GM12878 (cell line): ENCODE measurements around the gene NPAS2. TPM values are rescaled to one million over a fixed set of nuclear protein-coding genes. Genes with fewer than 3 reads are reported as not detected.

Experiments used
- ATAC-seq: fragments of 200-7000 bp; cut with Tn5 transposase; 3 replicates; pipeline ENCODE4 v1.9.1; 2020; ENCODE audit warnings: mild to moderate bottlenecking, moderate library complexity
- BruUV-seq: library from RNA; stranded (reverse); fragments of 400-500 nt; replicated peaks from 2 replicates; lab custom pipeline; 2021; lab: Mats Ljungman, UMichigan
- CTCF ChIA-PET: fragments of 300-600 bp; sonication (Branson Sonifier 250); formaldehyde crosslinking; extraction: SDS; loops from one replicate; lab custom pipeline; 2021; ENCODE audit warnings: inconsistent platforms; lab: Yijun Ruan, JAX
- POLR2A ChIA-PET: fragments of 350-600 bp; formaldehyde crosslinking; extraction: SDS; loops from one replicate; lab custom pipeline; 2021; ENCODE audit warnings: inconsistent platforms; lab: Charles Lee
- RAD21 ChIA-PET: fragments of 300-600 bp; sonication (Branson Sonifier 250); formaldehyde crosslinking; loops from one replicate; lab custom pipeline; 2023; ENCODE audit warnings: antibody characterized with exemption; ENCODE audit not compliant: unreplicated experiment; lab: Charles Lee
- SMC1A ChIA-PET: fragments of 300-600 bp; sonication (Branson Sonifier 250); formaldehyde crosslinking; loops from one replicate; lab custom pipeline; 2023; ENCODE audit not compliant: unreplicated experiment, uncharacterized antibody; lab: Charles Lee
- DNase-seq: peaks from one replicate; pipeline ENCODE4 v3.0.0-alpha.2; 2011; ENCODE audit warnings: low read depth, low spot score
- FAIRE-seq: peaks from 3 replicates; lab custom pipeline; 2011; peaks lifted over from hg19 to GRCh38; lab: Jason Lieb, UNC
- H2AFZ ChIP-seq: 2 replicates; pipeline ENCODE4 v1.6.0; 2011; ENCODE audit warnings: low read depth, low read length, control low read depth; ENCODE audit not compliant: control insufficient read depth
- H3K27ac ChIP-seq: 2 replicates; pipeline ENCODE4 v1.5.1; 2011; ENCODE audit warnings: control low read depth; ENCODE audit not compliant: control insufficient read depth, insufficient read depth
- H3K27me3 ChIP-seq, 2 experiments: replicated peaks in 1 of 2; 2 replicates each; pipeline versions ENCODE4 v1.6.0 to v1.6.1; 2011; ENCODE audit warnings: low read length in 1 of 2; ENCODE audit not compliant: control insufficient read depth in 2 of 2, insufficient read depth in 2 of 2
- H3K36me3 ChIP-seq, 2 experiments: 2 replicates each; pipeline ENCODE4 v1.5.1; 2011; ENCODE audit warnings: low read length in 1 of 2; ENCODE audit not compliant: control insufficient read depth in 2 of 2, insufficient read depth in 2 of 2
- H3K4me1 ChIP-seq: 2 replicates; pipeline ENCODE4 v1.6.1; 2011; ENCODE audit warnings: mild to moderate bottlenecking, low read length, moderate library complexity, mixed read lengths; ENCODE audit not compliant: control insufficient read depth, insufficient read depth
- H3K4me2 ChIP-seq: 2 replicates; pipeline ENCODE4 v1.6.0; 2011; ENCODE audit warnings: control low read depth; ENCODE audit not compliant: control insufficient read depth, insufficient read depth
- H3K4me3 ChIP-seq: fragments of 200-600 bp; sonication (generic); 2 replicates; pipeline ENCODE4 v1.5.1; 2016
- H3K79me2 ChIP-seq: 2 replicates; pipeline ENCODE4 v1.6.0; 2011; ENCODE audit warnings: low read length; ENCODE audit not compliant: control insufficient read depth, insufficient read depth
- H3K9ac ChIP-seq: 2 replicates; pipeline ENCODE4 v1.8.0; 2011; ENCODE audit warnings: low read length, control low read depth, mixed read lengths; ENCODE audit not compliant: control insufficient read depth, insufficient read depth
- H3K9me3 ChIP-seq: replicated peaks from 3 replicates; pipeline ENCODE4 v1.5.1; 2011; ENCODE audit warnings: mild to moderate bottlenecking, low read length; ENCODE audit not compliant: control insufficient read depth, insufficient read depth
- H4K20me1 ChIP-seq: 2 replicates; pipeline ENCODE4 v1.6.0; 2011; ENCODE audit not compliant: control insufficient read depth, insufficient read depth
- ATF3 ChIP-seq: IDR thresholded peaks from 2 replicates; pipeline ENCODE4 v1.6.1; 2011; ENCODE audit warnings: low read depth, mild to moderate bottlenecking, low read length, moderate library complexity, borderline replicate concordance; ENCODE audit errors: extremely low read depth
- FOS ChIP-seq: IDR thresholded peaks from 3 replicates; pipeline ENCODE4 v1.6.1; 2011; ENCODE audit warnings: borderline replicate concordance; ENCODE audit not compliant: insufficient read length; ENCODE audit errors: extremely low read depth
- IRF4 ChIP-seq: IDR thresholded peaks from 2 replicates; pipeline ENCODE4 v1.6.1; 2011; ENCODE audit warnings: low read depth, low read length
- LARP7 ChIP-seq: fragments of 450-650 bp; IDR thresholded peaks from 2 replicates; pipeline ENCODE4 v1.6.1; 2017; ENCODE audit warnings: mild to moderate bottlenecking
- MTA2 ChIP-seq: fragments of 450-650 bp; IDR thresholded peaks from 2 replicates; pipeline ENCODE4 v1.6.1; 2016; ENCODE audit warnings: low read depth, mild to moderate bottlenecking, moderate library complexity
- NFIC ChIP-seq: IDR thresholded peaks from 2 replicates; pipeline ENCODE4 v1.6.1; 2012; ENCODE audit warnings: low read depth, mild to moderate bottlenecking, inconsistent platforms, low read length, moderate library complexity
- NFYA ChIP-seq: IDR thresholded peaks from 2 replicates; pipeline ENCODE4 v1.6.1; 2011; ENCODE audit warnings: low read depth, mild to moderate bottlenecking, low read length, improper control_type of control experiment, borderline replicate concordance
- PRDM15 ChIP-seq: fragments of 450-650 bp; formaldehyde crosslinking; IDR thresholded peaks from 2 replicates; pipeline ENCODE4 v1.4.0; 2020; ENCODE audit warnings: mild to moderate bottlenecking, moderate library complexity
- RELB ChIP-seq: fragments of 450-650 bp; IDR thresholded peaks from 2 replicates; pipeline ENCODE4 v1.6.1; 2017; ENCODE audit warnings: low read depth, mild to moderate bottlenecking, moderate library complexity
- ZNF207 ChIP-seq: fragments of 450-650 bp; IDR thresholded peaks from 2 replicates; pipeline ENCODE4 v1.6.1; 2014; ENCODE audit warnings: antibody characterized with exemption, mild to moderate bottlenecking, borderline replicate concordance
- in situ Hi-C: fragments of 300-500 bp; cut with MboI; formaldehyde crosslinking; loops from 9 replicates; pipeline ENCODE4 v1.14.3; 2018; ENCODE audit warnings: mixed read lengths
- intact Hi-C: fragments of 100-400 bp; cut with micrococcal nuclease; formaldehyde crosslinking; loops from one replicate; pipeline ENCODE4 v1.14.2; 2022; ENCODE audit not compliant: unreplicated experiment
- polyA plus RNA-seq, 11 experiments: library from polyadenylated mRNA; depleted of rRNA in 4 of 11; unstranded in 6 of 11; stranded (reverse) in 5 of 11; fragments of >200 nt; fragmentation: Nextera tagmentation in 4 of 11; fragmentation: Illumina TruSeq in 1 of 11; extraction: Ambion mirVana in 4 of 11; extraction: Trizol in 1 of 11; gene quantifications; 1 replicate in 1 of 11; 2 replicates in 10 of 11; pipeline versions ENCODE4 v1.2.1 to v1.2.3, GENCODE V29; 2011 to 2016; ENCODE audit warnings: inconsistent platforms in 2 of 11, missing spikeins in 2 of 11, low read depth in 1 of 11
- total RNA-seq, 4 experiments: library from RNA; depleted of rRNA in 3 of 4; stranded (reverse); fragments of >200 nt in 3 of 4; fragmentation: Illumina TruSeq in 1 of 4; extraction: Trizol in 1 of 4; gene quantifications; 2 replicates each; pipeline versions ENCODE4 v1.2.1 to v1.2.3, GENCODE V29; 2013 to 2021

Gene NPAS2
- total and polyA plus RNA-seq, 10 of the 15 experiments (the other 5 are each of a cell fraction or from before 2014, with no cell fraction given) = 0.08 TPM; not detected in 9

GRCh38 chr2:100868083-100868482 is 48.1 kb downstream of the NPAS2 start:
- no peaks in the 10 kb centered on the region for H3K4me1 ChIP-seq
- FAIRE-seq = no peak

More at GRCh38 chr2:100868083-100868482, 48.1 kb downstream of the NPAS2 start:
- in situ Hi-C loops (no loop called here), intact Hi-C loops (no loop called here)
- H3K36me3 ChIP-seq = no peaks in the 10 kb centered on the region
- ATAC-seq = no peak
- H4K20me1 ChIP-seq = no peaks in the 10 kb centered on the region
- BruUV-seq = no TSS peak
- H3K27ac ChIP-seq = no peak overlapping the region
- CTCF ChIA-PET = no interaction called here
- H3K4me2 ChIP-seq = no peak overlapping the region
- H3K9ac ChIP-seq = no peak overlapping the region
- no peak for TF ChIP-seq ATF3
- no peak for TF ChIP-seq ZNF207
- TF ChIP-seq LARP7 = no peak
- no peak for TF ChIP-seq PRDM15 (CRISPR knock-in tag)
- no peak for TF ChIP-seq MTA2
- no peak for TF ChIP-seq NFYA
- no peak for TF ChIP-seq IRF4
- no peak for TF ChIP-seq NFIC
- no peak for TF ChIP-seq RELB
- no peak for TF ChIP-seq FOS
- SMC1A ChIA-PET = no interaction called here
- RAD21 ChIA-PET = no interaction called here
- DNase-seq = no peak
- H3K4me3 ChIP-seq = no peak overlapping the region
- POLR2A ChIA-PET = no interaction called here
- H3K27me3 ChIP-seq = peaks cover 0 to 3% of the 10 kb centered on the region in 2 experiments; a peak in 1 of 4 replicates
- H3K9me3 ChIP-seq = no peaks in the 10 kb centered on the region; the same call in 2 of the 3 replicates
- H3K79me2 ChIP-seq = no peaks in the 10 kb centered on the region
- no peak overlapping the region for H2AFZ ChIP-seq
